HG03139 (cell line): ENCODE data around the gene RWDD1.
"Not testable (repeated sequence)": the region's sequence is repeated elsewhere in the genome, so short reads cannot be mapped to it uniquely, and the experiment has no call there.

ENCODE experiments used
- ATAC-seq: cut with Tn5 transposase; IDR thresholded peaks from one replicate; pipeline ENCODE4 v1.9.1; 2021; ENCODE audit not compliant: unreplicated experiment

The RWDD1 gene

DNA sequence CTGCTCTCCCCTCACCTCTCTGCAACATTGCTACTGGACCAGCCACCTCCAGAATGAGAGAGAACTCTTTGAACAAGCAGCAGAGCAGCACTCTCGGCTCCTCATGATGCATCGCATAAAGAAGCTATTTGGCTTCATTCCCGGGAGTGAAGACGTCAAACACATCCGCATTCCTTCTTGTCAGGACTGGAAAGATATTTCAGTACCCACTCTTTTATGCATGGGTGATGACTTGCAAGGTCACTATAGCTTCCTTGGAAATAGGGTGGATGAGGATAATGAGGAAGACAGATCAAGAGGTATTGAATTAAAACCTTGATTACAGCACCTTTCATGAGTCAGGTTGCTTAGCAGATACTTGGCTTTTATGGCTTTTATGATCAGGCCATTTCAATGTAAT lies 13.4 kb upstream of the RWDD1 start:
- ATAC-seq = no peak

DNA sequence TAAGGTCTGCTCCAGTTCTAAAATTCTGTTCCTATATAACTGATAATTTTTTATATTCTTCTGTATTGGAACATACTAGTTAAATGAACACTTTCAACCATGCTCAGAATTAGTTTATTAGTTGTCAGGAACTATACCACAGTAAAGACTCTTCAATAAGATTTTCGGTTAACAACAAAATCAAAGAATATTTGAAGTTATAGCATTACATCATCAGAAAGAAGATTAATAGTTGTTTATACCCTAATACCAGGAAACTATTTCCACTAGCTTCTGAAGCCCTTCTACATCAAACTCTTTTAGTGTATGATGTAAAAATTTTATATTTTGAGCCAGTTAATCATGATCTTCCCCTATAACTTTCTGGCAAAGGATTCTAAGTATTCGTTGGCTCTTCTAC lies 11.2 kb upstream of the RWDD1 start:
- ATAC-seq = no peak

GRCh38 chr6:116561377-116562018 lies 9.8 kb upstream of the RWDD1 start:
- ATAC-seq = peak; percentile 44

- no peak for ATAC-seq
Observed at GRCh38 chr6:116562019-116562403, 9.3 kb upstream of the RWDD1 start.

DNA sequence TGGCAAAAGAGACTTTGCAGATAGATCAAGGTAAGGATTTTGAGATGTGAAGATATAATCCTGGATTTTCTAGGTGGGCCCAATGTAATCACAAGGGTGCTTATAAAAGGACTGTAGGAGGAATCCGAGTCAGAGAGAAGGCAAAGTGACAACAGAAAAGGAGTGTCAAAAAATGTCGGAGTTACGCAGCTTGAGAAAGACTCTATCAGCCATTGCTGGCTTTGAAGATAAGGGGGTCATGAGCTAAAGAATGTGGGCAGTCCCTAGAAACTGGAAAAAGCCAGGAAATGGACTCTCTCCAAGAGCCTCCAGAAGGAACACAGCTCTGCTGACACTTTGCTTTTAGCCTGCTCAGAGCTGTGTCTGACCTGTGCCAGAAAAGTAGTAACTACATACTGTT lies 8.7 kb upstream of the RWDD1 start:
- no peak for ATAC-seq

- ATAC-seq = no peak
Observed at GRCh38 chr6:116563830-116564229, 7.5 kb upstream of the RWDD1 start.

- no peak for ATAC-seq
Observed at GRCh38 chr6:116564311-116564710, 7.0 kb upstream of the RWDD1 start.

- no peak for ATAC-seq
Observed at GRCh38 chr6:116564921-116565872, 6.1 kb upstream of the RWDD1 start.

GRCh38 chr6:116568111-116568510 lies 3.2 kb upstream of the RWDD1 start:
- no peak for ATAC-seq

DNA sequence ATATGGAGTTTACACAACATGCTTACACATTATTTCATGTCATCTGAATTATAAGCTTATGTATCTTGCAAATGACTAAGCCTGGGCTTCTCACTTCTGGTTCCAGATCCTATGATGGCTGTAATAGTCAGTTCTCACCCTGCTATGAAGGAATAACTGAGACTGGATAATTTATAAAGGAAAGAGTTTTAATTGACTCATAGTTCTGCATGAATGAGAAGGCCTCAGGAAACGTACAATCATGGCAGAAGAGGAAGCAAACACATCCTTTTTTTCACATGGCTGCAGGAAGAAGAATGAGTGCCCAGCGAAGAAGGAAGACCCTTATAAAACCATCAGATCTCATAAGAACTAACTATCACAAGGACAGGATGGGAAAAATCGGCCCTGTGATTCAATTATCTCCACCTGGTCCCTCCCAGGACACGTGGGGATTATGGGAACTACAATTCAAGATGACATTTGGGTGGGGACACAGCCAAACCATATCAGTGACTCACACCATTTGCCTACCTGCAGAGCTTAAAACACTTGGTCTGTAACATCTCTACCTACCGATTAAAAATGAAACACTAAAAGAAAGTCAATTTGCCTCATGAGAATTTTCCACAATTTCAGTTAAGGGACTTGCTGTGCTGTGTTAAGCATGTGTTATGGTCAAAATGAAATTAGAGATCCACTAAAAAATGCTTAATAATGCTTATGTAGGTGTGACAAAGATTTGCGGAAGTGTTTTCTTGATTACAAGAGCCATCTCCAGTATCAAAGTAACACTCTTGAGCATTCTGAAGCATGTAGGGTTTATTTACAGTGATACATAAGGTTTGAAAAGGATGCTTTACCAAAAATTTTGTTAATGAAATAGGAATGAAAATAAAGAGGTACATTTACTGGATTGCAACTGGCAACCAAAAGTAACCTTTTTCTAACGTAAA lies 2.2 kb upstream of the RWDD1 start:
- no peak for ATAC-seq

DNA sequence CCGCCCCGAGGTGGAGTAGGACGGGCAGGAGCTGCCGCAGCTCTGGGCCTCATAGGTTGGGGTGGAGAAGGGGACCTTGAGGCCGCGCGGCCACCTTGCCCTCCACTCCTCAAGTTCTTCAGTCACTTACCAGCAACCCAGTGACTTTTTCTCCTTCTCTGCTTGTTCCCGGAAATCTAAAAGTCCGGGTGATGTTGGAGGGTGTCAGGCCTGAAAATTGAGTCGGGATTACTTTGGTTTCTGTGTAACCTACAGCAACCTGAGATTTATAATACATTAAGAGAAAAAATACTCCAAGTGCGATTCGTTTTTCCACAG lies 338 bp downstream of the RWDD1 start:
- no peak for ATAC-seq

DNA sequence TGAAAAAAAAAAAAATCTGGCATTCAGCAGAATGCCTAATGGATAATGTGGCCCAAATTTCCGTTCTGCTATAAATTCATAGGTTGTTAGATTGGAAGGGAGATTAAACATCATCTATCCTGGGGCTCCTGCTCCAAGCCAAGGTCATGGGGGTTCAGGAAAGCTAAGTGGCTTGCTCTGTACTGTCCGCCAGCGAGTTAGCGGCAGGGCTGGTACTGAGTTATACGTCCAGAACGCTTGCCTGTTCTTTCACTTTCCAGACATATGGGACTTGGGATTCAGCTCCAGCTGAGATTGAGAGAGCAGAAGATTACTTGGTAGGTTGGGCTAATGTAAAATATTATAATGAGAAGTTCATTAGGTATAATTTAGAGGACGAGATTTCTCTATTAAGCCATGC lies 858 bp downstream of the RWDD1 start:
- ATAC-seq = no peak

DNA sequence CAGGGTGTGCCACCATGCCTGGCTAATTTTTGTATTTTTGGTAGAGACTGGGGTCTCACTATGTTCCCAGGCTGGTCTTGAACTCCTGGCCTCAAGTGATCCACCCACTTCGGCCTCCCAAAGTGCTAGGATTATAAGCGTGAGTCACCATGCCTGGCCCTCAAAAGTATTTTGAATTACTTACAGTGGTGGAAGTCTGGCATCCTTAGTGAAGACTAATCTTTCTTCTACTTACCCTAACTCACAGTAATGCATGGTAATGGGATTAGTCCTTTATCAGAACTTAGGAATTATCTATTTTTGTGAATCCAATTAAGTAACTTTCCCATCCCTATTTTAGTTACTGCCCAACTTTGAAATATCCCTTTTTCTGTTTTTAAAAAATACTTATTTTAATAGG lies 3.9 kb downstream of the RWDD1 start:
- no peak for ATAC-seq

DNA sequence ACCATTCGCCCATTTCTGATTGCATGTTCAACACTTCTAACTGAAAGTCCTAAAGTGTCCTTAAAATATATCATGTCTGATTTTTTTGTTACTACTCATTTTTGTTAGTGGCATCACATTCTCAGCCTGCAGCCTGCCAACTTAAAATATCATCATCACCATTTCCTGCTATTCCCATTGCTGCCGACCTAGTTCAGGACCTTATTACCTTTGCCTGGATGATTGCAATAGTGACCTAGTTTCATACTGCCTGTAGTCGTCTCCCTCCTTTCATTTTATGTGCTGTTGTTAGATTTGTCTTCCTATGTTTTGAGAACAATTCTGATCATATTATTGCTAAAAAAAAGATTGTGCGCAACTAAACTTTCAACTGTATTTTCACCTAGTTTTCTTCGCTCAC lies 6.2 kb downstream of the RWDD1 start:
- ATAC-seq = no peak

DNA sequence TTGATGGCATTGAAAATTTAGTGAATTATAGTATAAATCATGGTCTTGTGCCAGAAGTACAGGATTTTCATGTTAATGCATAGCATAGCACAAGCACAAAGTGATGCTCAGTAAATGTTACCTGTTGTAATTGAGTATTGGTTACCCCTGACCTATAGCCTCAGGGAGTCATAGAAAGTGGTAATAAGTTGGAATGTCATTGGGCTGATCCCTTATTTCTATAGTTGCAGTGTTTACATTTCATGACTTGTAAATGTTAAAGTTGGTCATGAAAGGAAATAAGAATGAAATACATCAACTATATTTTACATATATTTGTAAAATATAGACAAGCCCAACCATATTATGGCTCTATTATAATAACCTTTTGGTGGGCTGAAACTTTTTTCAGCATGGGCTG lies 7.0 kb downstream of the RWDD1 start:
- no peak for ATAC-seq

GRCh38 chr6:116579143-116579542 lies 7.8 kb downstream of the RWDD1 start:
- ATAC-seq = no peak

GRCh38 chr6:116580198-116580597 lies 8.9 kb downstream of the RWDD1 start:
- ATAC-seq = no peak

- no peak for ATAC-seq
Observed at GRCh38 chr6:116586276-116586675, 15.0 kb downstream of the RWDD1 start.

GRCh38 chr6:116586738-116587137 lies 15.4 kb downstream of the RWDD1 start:
- ATAC-seq = no peak

GRCh38 chr6:116595247-116595646 lies 23.9 kb downstream of the RWDD1 start:
- no peak for ATAC-seq

GRCh38 chr6:116596815-116597214 lies 25.5 kb downstream of the RWDD1 start:
- no peak for ATAC-seq

DNA sequence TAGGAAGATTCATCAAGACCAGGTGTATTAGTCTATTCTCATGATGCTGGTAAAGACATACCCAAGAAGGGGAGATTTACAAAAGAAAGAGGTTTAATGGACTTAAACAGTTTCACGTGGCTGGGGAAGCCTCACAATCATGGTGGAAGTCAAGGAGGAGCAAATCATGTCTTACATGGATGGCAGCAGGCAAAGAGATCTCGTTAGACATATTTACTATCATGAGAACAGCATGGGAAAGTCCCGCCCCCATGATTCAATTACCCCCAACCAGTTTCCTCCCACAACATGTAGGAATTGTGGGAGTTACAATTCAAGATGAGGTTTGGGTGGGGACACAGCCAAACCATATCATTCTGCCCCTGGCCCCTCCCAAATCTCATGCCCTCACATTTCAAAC lies 32.6 kb downstream of the RWDD1 start:
- ATAC-seq = not testable (repeated sequence)
